ENCODE results near the gene CNTD1.

DNA sequence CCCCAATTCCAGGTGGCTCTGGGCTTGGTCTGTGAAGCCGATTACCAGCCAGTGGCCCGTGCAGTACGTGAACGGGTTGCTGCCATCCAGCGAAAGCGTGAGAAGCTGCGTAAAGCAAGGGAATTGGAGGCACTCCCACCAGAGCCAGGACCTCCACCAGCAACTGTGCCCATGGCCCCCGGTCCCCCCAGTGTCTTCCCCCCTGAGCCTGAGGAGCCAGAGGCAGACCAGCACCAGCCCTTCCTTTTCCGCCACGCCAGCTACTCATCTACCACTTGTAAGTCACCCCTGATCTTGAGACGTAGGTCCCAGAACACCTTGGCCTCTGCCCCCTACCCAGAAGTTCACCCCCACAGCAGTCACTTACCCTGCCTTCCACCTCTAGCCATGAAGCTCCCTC, 11.4 kb upstream of the CNTD1 start:
- TF ChIP-seq POLR2A (IDR thresholded peaks at IDR 0.05; ENCODE audit: low read length) (no peak), MAZ (IDR thresholded peaks at IDR 0.05; ENCODE audit: borderline replicate concordance, low read depth, low read length) (no peak), EP300 (IDR thresholded peaks at IDR 0.05) (no peak)

Measured in A549 (cell line).